GM12872 (cell line): ENCODE measurements around the gene EXOC1L.

Experiments used
- CTCF ChIP-seq: IDR thresholded peaks from 3 replicates; pipeline ENCODE4 v1.5.1; 2011; ENCODE audit warnings: low read depth, mild to moderate bottlenecking, low read length, moderate library complexity; ENCODE audit not compliant: insufficient read depth

Gene EXOC1L

GRCh38 chr4:55837903-55838302 lies 18.3 kb downstream of the EXOC1L start:
- no peak for TF ChIP-seq CTCF

GRCh38 chr4:55838356-55838755 lies 18.8 kb downstream of the EXOC1L start:
- TF ChIP-seq CTCF = no peak

GRCh38 chr4:55838952-55839351 lies 19.4 kb downstream of the EXOC1L start:
- no peak for TF ChIP-seq CTCF

DNA sequence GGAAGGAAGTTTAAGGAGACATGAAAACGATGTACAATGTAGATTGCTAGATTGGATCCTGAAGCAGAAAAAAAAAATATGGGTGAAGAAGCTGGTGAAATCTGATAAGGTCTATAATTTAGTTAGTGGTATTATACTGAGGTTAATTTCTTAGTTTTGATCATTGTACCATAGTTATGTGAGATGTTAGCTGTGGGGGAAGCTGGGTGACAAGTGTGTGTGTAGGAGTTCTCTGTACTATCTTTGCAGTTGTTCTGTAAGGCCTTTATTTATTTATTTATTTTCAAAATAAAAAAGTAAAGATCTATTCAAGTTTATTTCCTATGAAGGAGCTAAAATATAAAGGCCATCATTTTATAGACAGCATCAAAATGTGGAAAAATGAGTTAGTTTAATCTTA lies 21.4 kb downstream of the EXOC1L start:
- no peak for TF ChIP-seq CTCF

DNA sequence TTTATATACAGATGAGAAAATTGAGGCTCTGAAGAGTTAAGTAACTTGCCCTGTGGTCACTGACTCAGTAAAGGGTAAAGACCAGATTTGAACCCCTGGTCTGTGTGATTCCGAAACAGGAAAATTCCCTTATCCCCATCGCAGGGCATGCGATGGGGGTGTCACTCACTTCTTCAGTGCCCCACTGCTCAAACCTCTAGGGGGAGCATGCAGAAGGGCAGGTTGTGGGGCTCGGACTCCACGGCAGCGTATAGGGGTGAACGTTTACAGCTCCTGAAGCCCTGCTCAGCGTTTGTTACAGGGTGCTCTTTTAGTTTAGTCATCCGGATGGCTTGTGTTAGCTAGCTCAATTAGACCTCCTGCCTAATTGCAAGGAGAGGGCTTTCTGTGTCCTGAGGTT lies 30.1 kb downstream of the EXOC1L start:
- TF ChIP-seq CTCF = no peak

- TF ChIP-seq CTCF = no peak
Measured at GRCh38 chr4:55851885-55852284, 32.3 kb downstream of the EXOC1L start.

GRCh38 chr4:55853484-55854046 lies 34.0 kb downstream of the EXOC1L start, which contains the start of gene EXOC1:
Gene EXOC1 (plus strand): TSS chr4:55853648. CDS start chr4:55858324, 4,676 bp downstream.
- no peak for TF ChIP-seq CTCF
